HEK293 (cell line): Measurements from ENCODE around the gene ARF4.

ENCODE experiments used
- BCL11A ChIP-seq: fragments of 450-650 bp; formaldehyde crosslinking; IDR thresholded peaks from 2 replicates; pipeline ENCODE4 v1.5.1; 2016; ENCODE audit warnings: low read depth, missing biosample characterization, missing genetic modification characterization
- BCL11B ChIP-seq: fragments of 450-650 bp; formaldehyde crosslinking; IDR thresholded peaks from 2 replicates; pipeline ENCODE4 v1.5.1; 2016; ENCODE audit warnings: low read depth, missing biosample characterization, missing genetic modification characterization
- OVOL3 ChIP-seq: fragments of 450-650 bp; formaldehyde crosslinking; IDR thresholded peaks from 2 replicates; pipeline ENCODE4 v1.5.1; 2016; ENCODE audit warnings: missing biosample characterization, missing genetic modification characterization
- RBAK ChIP-seq: fragments of 450-650 bp; formaldehyde crosslinking; IDR thresholded peaks from 2 replicates; pipeline ENCODE4 v1.5.1; 2016; ENCODE audit warnings: missing biosample characterization, missing genetic modification characterization
- REPIN1 ChIP-seq: fragments of 450-650 bp; formaldehyde crosslinking; IDR thresholded peaks from 2 replicates; pipeline ENCODE4 v1.5.1; 2017; ENCODE audit warnings: missing biosample characterization, missing genetic modification characterization, low read depth
- TRIM28 ChIP-seq: IDR thresholded peaks from 2 replicates; pipeline ENCODE4 v1.6.1; 2011; ENCODE audit warnings: low read length, control low read depth, borderline replicate concordance
- ZBTB8A ChIP-seq: fragments of 450-650 bp; formaldehyde crosslinking; IDR thresholded peaks from 2 replicates; pipeline ENCODE4 v1.5.1; 2016; ENCODE audit warnings: missing biosample characterization, missing genetic modification characterization
- ZIC2 ChIP-seq: fragments of 450-650 bp; formaldehyde crosslinking; IDR thresholded peaks from 2 replicates; pipeline ENCODE4 v1.5.1; 2016; ENCODE audit warnings: missing biosample characterization, missing genetic modification characterization
- ZNF114 ChIP-seq: fragments of 450-650 bp; formaldehyde crosslinking; IDR thresholded peaks from 2 replicates; pipeline ENCODE4 v1.5.0; 2017; ENCODE audit warnings: missing biosample characterization, missing genetic modification characterization
- ZNF169 ChIP-seq: fragments of 450-650 bp; formaldehyde crosslinking; IDR thresholded peaks from 2 replicates; pipeline ENCODE4 v1.5.1; 2016; ENCODE audit warnings: missing biosample characterization, missing genetic modification characterization
- ZNF175 ChIP-seq: fragments of 450-650 bp; formaldehyde crosslinking; IDR thresholded peaks from 2 replicates; pipeline ENCODE4 v1.5.1; 2016; ENCODE audit warnings: missing biosample characterization, missing genetic modification characterization
- ZNF248 ChIP-seq: fragments of 450-650 bp; formaldehyde crosslinking; IDR thresholded peaks from 2 replicates; pipeline ENCODE4 v1.5.1; 2017; ENCODE audit warnings: missing biosample characterization, missing genetic modification characterization
- ZNF324 ChIP-seq: fragments of 450-650 bp; formaldehyde crosslinking; IDR thresholded peaks from 2 replicates; pipeline ENCODE4 v1.5.1; 2016; ENCODE audit warnings: missing biosample characterization, missing genetic modification characterization
- ZNF423 ChIP-seq: fragments of 450-650 bp; formaldehyde crosslinking; IDR thresholded peaks from 2 replicates; pipeline ENCODE4 v1.5.1; 2016; ENCODE audit warnings: missing biosample characterization, missing genetic modification characterization
- ZNF549 ChIP-seq: fragments of 450-650 bp; IDR thresholded peaks from 2 replicates; pipeline ENCODE4 v1.5.1; 2018; ENCODE audit warnings: missing biosample characterization, missing genetic modification characterization, mild to moderate bottlenecking, inconsistent platforms, moderate library complexity
- ZNF585B ChIP-seq: fragments of 450-650 bp; formaldehyde crosslinking; IDR thresholded peaks from 2 replicates; pipeline ENCODE4 v1.5.1; 2016; ENCODE audit warnings: missing biosample characterization, missing genetic modification characterization
- ZNF596 ChIP-seq: fragments of 450-650 bp; IDR thresholded peaks from 2 replicates; pipeline ENCODE4 v1.5.0; 2018; ENCODE audit warnings: missing biosample characterization, mild to moderate bottlenecking, missing genetic modification characterization, moderate library complexity
- ZNF600 ChIP-seq: fragments of 450-650 bp; formaldehyde crosslinking; IDR thresholded peaks from 2 replicates; pipeline ENCODE4 v1.5.1; 2016; ENCODE audit warnings: missing biosample characterization, missing genetic modification characterization
- ZNF623 ChIP-seq: fragments of 450-650 bp; formaldehyde crosslinking; IDR thresholded peaks from 2 replicates; pipeline ENCODE4 v1.5.1; 2016; ENCODE audit warnings: missing biosample characterization, missing genetic modification characterization
- ZNF629 ChIP-seq: fragments of 450-650 bp; formaldehyde crosslinking; IDR thresholded peaks from 2 replicates; pipeline ENCODE4 v1.5.1; 2017; ENCODE audit warnings: missing biosample characterization, missing genetic modification characterization
- ZNF660 ChIP-seq: fragments of 450-650 bp; IDR thresholded peaks from 2 replicates; pipeline ENCODE4 v1.5.1; 2018; ENCODE audit warnings: missing biosample characterization, mild to moderate bottlenecking, missing genetic modification characterization
- ZNF707 ChIP-seq: fragments of 450-650 bp; formaldehyde crosslinking; IDR thresholded peaks from 2 replicates; pipeline ENCODE4 v1.5.1; 2016; ENCODE audit warnings: missing biosample characterization, missing genetic modification characterization
- ZNF747 ChIP-seq: fragments of 450-650 bp; formaldehyde crosslinking; IDR thresholded peaks from 2 replicates; pipeline ENCODE4 v1.5.1; 2016; ENCODE audit warnings: missing biosample characterization, missing genetic modification characterization
- ZNF768 ChIP-seq: fragments of 450-650 bp; formaldehyde crosslinking; IDR thresholded peaks from 2 replicates; pipeline ENCODE4 v1.5.1; 2018; ENCODE audit warnings: missing biosample characterization, mild to moderate bottlenecking, missing genetic modification characterization
- ZSCAN4 ChIP-seq: fragments of 450-650 bp; formaldehyde crosslinking; IDR thresholded peaks from 2 replicates; pipeline ENCODE4 v1.5.1; 2017; ENCODE audit warnings: missing biosample characterization, missing genetic modification characterization
- TF ChIP-seq, protein P1 (sequence below): fragments of 450-650 bp; formaldehyde crosslinking; conservative IDR thresholded peaks from 2 replicates; pipeline ENCODE4 v1.5.1; 2016; ENCODE audit warnings: low read depth, missing biosample characterization, missing genetic modification characterization
- TF ChIP-seq, protein P2 (sequence below): fragments of 450-650 bp; formaldehyde crosslinking; IDR thresholded peaks from 2 replicates; pipeline ENCODE4 v1.5.1; 2016; ENCODE audit warnings: missing biosample characterization, missing genetic modification characterization
- TF ChIP-seq, protein P3 (sequence below): fragments of 450-650 bp; formaldehyde crosslinking; IDR thresholded peaks from 2 replicates; pipeline ENCODE4 v1.5.1; 2016; ENCODE audit warnings: missing biosample characterization, missing genetic modification characterization
- TF ChIP-seq, protein P4 (sequence below): fragments of 450-650 bp; formaldehyde crosslinking; IDR thresholded peaks from 2 replicates; pipeline ENCODE4 v1.5.1; 2017; ENCODE audit warnings: missing biosample characterization, missing genetic modification characterization

The ARF4 gene

GRCh38 chr3:57597127-57597923, at the start of gene ARF4 (continued):
- TF ChIP-seq, protein P1, sequence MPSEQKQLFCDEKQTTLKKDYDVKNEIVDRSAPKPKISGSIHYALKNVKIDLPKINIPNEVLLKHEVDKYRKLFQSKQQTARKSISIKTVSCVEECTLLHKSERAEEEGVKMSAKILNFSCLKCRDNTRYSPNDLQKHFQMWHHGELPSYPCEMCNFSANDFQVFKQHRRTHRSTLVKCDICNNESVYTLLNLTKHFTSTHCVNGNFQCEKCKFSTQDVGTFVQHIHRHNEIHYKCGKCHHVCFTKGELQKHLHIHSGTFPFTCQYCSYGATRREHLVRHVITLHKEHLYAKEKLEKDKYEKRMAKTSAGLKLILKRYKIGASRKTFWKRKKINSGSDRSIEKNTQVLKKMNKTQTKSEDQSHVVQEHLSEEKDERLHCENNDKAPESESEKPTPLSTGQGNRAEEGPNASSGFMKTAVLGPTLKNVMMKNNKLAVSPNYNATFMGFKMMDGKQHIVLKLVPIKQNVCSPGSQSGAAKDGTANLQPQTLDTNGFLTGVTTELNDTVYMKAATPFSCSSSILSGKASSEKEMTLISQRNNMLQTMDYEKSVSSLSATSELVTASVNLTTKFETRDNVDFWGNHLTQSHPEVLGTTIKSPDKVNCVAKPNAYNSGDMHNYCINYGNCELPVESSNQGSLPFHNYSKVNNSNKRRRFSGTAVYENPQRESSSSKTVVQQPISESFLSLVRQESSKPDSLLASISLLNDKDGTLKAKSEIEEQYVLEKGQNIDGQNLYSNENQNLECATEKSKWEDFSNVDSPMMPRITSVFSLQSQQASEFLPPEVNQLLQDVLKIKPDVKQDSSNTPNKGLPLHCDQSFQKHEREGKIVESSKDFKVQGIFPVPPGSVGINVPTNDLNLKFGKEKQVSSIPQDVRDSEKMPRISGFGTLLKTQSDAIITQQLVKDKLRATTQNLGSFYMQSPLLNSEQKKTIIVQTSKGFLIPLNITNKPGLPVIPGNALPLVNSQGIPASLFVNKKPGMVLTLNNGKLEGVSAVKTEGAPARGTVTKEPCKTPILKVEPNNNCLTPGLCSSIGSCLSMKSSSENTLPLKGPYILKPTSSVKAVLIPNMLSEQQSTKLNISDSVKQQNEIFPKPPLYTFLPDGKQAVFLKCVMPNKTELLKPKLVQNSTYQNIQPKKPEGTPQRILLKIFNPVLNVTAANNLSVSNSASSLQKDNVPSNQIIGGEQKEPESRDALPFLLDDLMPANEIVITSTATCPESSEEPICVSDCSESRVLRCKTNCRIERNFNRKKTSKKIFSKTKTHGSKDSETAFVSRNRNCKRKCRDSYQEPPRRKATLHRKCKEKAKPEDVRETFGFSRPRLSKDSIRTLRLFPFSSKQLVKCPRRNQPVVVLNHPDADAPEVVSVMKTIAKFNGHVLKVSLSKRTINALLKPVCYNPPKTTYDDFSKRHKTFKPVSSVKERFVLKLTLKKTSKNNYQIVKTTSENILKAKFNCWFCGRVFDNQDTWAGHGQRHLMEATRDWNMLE (tag by site-specific recombination) = peak; percentile 90
- TF ChIP-seq ZNF549 (tag by site-specific recombination) (no peak), ZNF623 (tag by site-specific recombination) (no peak), ZNF660 (peak; percentile 31), ZNF169 (tag by site-specific recombination) (no peak), ZNF768 (tag by site-specific recombination) (no peak), ZBTB8A (tag by site-specific recombination) (no peak), ZNF747 (tag by site-specific recombination) (no peak), ZNF600 (tag by site-specific recombination) (no peak; the same call in 1 of the 2 replicates), BCL11A (tag by site-specific recombination) (peak; percentile 43; the same call in 1 of the 2 replicates), ZNF596 (tag by site-specific recombination) (no peak), ZNF114 (tag by site-specific recombination) (no peak), ZSCAN4 (tag by site-specific recombination) (no peak), RBAK (tag by site-specific recombination) (no peak), OVOL3 (tag by site-specific recombination) (no peak), ZNF248 (tag by site-specific recombination) (no peak), REPIN1 (tag by site-specific recombination) (no peak), ZNF324 (tag by site-specific recombination) (peak; percentile 56; the same call in 1 of the 2 replicates), ZNF585B (no peak), ZNF175 (tag by site-specific recombination) (no peak), ZIC2 (tag by site-specific recombination) (peak; percentile 22; the same call in 1 of the 2 replicates), ZNF629 (tag by site-specific recombination) (peak; percentile 99), ZNF707 (tag by site-specific recombination) (no peak), TRIM28 (peak; percentile 60; the same call in 1 of the 2 replicates), ZNF423 (tag by site-specific recombination) (no peak), BCL11B (tag by site-specific recombination) (peak; percentile 68; the same call in 1 of the 2 replicates)
- TF ChIP-seq, protein P2, sequence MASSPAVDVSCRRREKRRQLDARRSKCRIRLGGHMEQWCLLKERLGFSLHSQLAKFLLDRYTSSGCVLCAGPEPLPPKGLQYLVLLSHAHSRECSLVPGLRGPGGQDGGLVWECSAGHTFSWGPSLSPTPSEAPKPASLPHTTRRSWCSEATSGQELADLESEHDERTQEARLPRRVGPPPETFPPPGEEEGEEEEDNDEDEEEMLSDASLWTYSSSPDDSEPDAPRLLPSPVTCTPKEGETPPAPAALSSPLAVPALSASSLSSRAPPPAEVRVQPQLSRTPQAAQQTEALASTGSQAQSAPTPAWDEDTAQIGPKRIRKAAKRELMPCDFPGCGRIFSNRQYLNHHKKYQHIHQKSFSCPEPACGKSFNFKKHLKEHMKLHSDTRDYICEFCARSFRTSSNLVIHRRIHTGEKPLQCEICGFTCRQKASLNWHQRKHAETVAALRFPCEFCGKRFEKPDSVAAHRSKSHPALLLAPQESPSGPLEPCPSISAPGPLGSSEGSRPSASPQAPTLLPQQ (tag by site-specific recombination) = peak; percentile 47; the same call in 1 of the 2 replicates
- TF ChIP-seq, protein P3, sequence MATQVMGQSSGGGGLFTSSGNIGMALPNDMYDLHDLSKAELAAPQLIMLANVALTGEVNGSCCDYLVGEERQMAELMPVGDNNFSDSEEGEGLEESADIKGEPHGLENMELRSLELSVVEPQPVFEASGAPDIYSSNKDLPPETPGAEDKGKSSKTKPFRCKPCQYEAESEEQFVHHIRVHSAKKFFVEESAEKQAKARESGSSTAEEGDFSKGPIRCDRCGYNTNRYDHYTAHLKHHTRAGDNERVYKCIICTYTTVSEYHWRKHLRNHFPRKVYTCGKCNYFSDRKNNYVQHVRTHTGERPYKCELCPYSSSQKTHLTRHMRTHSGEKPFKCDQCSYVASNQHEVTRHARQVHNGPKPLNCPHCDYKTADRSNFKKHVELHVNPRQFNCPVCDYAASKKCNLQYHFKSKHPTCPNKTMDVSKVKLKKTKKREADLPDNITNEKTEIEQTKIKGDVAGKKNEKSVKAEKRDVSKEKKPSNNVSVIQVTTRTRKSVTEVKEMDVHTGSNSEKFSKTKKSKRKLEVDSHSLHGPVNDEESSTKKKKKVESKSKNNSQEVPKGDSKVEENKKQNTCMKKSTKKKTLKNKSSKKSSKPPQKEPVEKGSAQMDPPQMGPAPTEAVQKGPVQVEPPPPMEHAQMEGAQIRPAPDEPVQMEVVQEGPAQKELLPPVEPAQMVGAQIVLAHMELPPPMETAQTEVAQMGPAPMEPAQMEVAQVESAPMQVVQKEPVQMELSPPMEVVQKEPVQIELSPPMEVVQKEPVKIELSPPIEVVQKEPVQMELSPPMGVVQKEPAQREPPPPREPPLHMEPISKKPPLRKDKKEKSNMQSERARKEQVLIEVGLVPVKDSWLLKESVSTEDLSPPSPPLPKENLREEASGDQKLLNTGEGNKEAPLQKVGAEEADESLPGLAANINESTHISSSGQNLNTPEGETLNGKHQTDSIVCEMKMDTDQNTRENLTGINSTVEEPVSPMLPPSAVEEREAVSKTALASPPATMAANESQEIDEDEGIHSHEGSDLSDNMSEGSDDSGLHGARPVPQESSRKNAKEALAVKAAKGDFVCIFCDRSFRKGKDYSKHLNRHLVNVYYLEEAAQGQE (tag by site-specific recombination) = no peak
- TF ChIP-seq, protein P4, sequence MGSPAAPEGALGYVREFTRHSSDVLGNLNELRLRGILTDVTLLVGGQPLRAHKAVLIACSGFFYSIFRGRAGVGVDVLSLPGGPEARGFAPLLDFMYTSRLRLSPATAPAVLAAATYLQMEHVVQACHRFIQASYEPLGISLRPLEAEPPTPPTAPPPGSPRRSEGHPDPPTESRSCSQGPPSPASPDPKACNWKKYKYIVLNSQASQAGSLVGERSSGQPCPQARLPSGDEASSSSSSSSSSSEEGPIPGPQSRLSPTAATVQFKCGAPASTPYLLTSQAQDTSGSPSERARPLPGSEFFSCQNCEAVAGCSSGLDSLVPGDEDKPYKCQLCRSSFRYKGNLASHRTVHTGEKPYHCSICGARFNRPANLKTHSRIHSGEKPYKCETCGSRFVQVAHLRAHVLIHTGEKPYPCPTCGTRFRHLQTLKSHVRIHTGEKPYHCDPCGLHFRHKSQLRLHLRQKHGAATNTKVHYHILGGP = no peak
